ENCODE measurements around the gene MNT.

The MNT gene

GRCh38 chr17:2336215-2336851 lies 64.5 kb downstream of the MNT start, which contains the start of gene TSR1:
Gene TSR1 (minus strand): TSS chr17:2336457. CDS start chr17:2336427, 30 bp downstream.
- peak within 1 kb of the TSS; percentile 98 for H3K4me3 ChIP-seq (ENCODE audit: low read depth, low read length)
- peak; percentile 98 for TF ChIP-seq MYC (IDR thresholded peaks at IDR 0.05; ENCODE audit: low read depth, low read length)
- TF ChIP-seq POLR2A (IDR thresholded peaks at IDR 0.05; ENCODE audit: extremely low read depth, insufficient read length): peak; percentile 84
- peak; percentile 87 for TF ChIP-seq MAX (IDR thresholded peaks at IDR 0.05; ENCODE audit: low read depth, low read length)
- no peak for TF ChIP-seq CTCF (IDR thresholded peaks at IDR 0.05; ENCODE audit: low read depth, low read length)
- DNase-seq (ENCODE audit: low read depth): peak; percentile 91

GRCh38 chr17:2335726-2336214 lies 65.1 kb downstream of the MNT start:
- H3K4me3 ChIP-seq (ENCODE audit: low read depth, low read length): peak overlapping the region; percentile 98
- peak; percentile 16 for DNase-seq (ENCODE audit: low read depth)
- TF ChIP-seq MAX (IDR thresholded peaks at IDR 0.05; ENCODE audit: low read depth, low read length) (peak; percentile 55), POLR2A (IDR thresholded peaks at IDR 0.05; ENCODE audit: extremely low read depth, insufficient read length) (no peak)

Measured in NB4 (cell line).